ENCODE results near the gene HBP1.

The HBP1 gene

DNA sequence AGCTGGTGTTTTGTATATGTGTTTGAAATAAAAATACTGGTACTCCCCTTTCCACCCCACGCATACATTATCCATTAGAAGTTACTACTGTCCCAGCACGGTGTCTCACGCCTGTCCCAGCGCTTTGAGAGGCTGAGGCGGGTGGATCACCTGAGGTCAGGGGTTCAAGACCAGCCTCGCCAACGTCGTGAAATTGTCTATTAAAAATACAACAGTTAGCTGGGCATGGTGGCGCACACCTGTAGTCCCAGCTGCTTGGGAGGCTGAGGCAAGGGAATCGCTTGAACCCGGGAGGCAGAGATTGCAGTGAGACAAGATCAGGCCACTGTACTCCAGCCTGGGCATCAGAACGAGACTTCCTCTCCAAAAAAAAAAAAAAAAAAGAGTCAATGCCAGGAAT is 2.7 kb downstream of the HBP1 start:
- no peak for ATAC-seq
- TF ChIP-seq ZFP30 (CRISPR knock-in tag; IDR thresholded peaks at IDR 0.05): no peak

DNA sequence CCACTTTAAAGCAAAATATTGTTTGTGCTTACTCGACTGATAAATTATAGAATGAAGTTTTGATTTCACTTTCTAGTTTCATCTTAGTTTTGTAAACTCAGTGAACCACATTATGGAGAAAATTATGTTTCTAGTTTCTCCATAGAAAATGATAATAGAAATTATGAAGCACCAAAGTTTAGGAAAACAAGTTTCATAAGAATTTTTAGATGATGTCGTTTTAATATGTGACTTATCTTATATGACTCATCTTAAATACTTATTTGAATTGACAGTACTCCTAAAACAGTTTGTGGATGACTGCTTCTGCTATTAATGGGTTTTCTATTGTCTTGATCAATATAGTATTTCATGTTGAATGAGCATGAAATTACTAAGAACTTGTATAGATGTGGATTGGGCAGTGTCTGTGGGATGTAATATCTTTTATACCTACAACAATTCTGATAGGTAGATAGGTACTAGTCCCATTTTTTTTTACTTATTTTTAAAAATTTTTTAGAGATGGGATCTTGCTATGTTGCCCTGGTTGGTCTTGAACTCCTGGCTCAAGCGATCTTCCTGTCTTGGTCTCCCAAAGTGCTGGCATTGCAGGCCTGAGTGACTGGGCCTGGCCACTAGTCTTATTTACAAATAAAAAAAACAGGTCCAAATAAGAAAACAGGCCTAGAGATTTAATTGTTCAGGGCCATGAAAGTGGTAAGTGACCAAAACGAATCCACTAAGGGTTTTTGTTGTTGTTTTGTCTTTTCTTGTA is 3.7 kb downstream of the HBP1 start:
- TF ChIP-seq TOX (CRISPR knock-in tag; IDR thresholded peaks at IDR 0.05; ENCODE audit: borderline replicate concordance) (no peak), OSR1 (CRISPR knock-in tag; IDR thresholded peaks at IDR 0.05) (no peak), PPARA (CRISPR knock-in tag; IDR thresholded peaks at IDR 0.05; ENCODE audit: borderline replicate concordance) (no peak), RARB (CRISPR knock-in tag; IDR thresholded peaks at IDR 0.05) (no peak), ZFP3 (CRISPR knock-in tag; IDR thresholded peaks at IDR 0.05) (no peak), TCF4 (CRISPR knock-in tag; IDR thresholded peaks at IDR 0.05; ENCODE audit: borderline replicate concordance) (no peak), BACH2 (CRISPR knock-in tag; IDR thresholded peaks at IDR 0.05; ENCODE audit: borderline replicate concordance) (no peak), ZNF565 (CRISPR knock-in tag; conservative IDR thresholded peaks at IDR 0.05; ENCODE audit: low read depth) (no peak), ISL1 (CRISPR knock-in tag; IDR thresholded peaks at IDR 0.05) (no peak), SNAI2 (CRISPR knock-in tag; IDR thresholded peaks at IDR 0.05) (no peak)
- TF ChIP-seq, protein P1, sequence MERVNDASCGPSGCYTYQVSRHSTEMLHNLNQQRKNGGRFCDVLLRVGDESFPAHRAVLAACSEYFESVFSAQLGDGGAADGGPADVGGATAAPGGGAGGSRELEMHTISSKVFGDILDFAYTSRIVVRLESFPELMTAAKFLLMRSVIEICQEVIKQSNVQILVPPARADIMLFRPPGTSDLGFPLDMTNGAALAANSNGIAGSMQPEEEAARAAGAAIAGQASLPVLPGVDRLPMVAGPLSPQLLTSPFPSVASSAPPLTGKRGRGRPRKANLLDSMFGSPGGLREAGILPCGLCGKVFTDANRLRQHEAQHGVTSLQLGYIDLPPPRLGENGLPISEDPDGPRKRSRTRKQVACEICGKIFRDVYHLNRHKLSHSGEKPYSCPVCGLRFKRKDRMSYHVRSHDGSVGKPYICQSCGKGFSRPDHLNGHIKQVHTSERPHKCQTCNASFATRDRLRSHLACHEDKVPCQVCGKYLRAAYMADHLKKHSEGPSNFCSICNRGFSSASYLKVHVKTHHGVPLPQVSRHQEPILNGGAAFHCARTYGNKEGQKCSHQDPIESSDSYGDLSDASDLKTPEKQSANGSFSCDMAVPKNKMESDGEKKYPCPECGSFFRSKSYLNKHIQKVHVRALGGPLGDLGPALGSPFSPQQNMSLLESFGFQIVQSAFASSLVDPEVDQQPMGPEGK (CRISPR knock-in tag; IDR thresholded peaks at IDR 0.05; ENCODE audit: borderline replicate concordance): no peak
- TF ChIP-seq, protein P2, sequence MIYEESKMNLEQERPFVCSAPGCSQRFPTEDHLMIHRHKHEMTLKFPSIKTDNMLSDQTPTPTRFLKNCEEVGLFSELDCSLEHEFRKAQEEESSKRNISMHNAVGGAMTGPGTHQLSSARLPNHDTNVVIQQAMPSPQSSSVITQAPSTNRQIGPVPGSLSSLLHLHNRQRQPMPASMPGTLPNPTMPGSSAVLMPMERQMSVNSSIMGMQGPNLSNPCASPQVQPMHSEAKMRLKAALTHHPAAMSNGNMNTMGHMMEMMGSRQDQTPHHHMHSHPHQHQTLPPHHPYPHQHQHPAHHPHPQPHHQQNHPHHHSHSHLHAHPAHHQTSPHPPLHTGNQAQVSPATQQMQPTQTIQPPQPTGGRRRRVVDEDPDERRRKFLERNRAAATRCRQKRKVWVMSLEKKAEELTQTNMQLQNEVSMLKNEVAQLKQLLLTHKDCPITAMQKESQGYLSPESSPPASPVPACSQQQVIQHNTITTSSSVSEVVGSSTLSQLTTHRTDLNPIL (CRISPR knock-in tag; IDR thresholded peaks at IDR 0.05; ENCODE audit: low read depth): no peak
- TF ChIP-seq, protein P3, sequence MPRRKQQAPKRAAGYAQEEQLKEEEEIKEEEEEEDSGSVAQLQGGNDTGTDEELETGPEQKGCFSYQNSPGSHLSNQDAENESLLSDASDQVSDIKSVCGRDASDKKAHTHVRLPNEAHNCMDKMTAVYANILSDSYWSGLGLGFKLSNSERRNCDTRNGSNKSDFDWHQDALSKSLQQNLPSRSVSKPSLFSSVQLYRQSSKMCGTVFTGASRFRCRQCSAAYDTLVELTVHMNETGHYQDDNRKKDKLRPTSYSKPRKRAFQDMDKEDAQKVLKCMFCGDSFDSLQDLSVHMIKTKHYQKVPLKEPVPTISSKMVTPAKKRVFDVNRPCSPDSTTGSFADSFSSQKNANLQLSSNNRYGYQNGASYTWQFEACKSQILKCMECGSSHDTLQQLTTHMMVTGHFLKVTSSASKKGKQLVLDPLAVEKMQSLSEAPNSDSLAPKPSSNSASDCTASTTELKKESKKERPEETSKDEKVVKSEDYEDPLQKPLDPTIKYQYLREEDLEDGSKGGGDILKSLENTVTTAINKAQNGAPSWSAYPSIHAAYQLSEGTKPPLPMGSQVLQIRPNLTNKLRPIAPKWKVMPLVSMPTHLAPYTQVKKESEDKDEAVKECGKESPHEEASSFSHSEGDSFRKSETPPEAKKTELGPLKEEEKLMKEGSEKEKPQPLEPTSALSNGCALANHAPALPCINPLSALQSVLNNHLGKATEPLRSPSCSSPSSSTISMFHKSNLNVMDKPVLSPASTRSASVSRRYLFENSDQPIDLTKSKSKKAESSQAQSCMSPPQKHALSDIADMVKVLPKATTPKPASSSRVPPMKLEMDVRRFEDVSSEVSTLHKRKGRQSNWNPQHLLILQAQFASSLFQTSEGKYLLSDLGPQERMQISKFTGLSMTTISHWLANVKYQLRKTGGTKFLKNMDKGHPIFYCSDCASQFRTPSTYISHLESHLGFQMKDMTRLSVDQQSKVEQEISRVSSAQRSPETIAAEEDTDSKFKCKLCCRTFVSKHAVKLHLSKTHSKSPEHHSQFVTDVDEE (CRISPR knock-in tag; IDR thresholded peaks at IDR 0.05): no peak
- TF ChIP-seq, protein P4, sequence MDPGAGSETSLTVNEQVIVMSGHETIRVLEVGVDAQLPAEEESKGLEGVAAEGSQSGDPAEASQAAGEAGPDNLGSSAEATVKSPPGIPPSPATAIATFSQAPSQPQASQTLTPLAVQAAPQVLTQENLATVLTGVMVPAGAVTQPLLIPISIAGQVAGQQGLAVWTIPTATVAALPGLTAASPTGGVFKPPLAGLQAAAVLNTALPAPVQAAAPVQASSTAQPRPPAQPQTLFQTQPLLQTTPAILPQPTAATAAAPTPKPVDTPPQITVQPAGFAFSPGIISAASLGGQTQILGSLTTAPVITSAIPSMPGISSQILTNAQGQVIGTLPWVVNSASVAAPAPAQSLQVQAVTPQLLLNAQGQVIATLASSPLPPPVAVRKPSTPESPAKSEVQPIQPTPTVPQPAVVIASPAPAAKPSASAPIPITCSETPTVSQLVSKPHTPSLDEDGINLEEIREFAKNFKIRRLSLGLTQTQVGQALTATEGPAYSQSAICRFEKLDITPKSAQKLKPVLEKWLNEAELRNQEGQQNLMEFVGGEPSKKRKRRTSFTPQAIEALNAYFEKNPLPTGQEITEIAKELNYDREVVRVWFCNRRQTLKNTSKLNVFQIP (CRISPR knock-in tag; IDR thresholded peaks at IDR 0.05; ENCODE audit: borderline replicate concordance, low read depth): no peak
- no peak for ATAC-seq

DNA sequence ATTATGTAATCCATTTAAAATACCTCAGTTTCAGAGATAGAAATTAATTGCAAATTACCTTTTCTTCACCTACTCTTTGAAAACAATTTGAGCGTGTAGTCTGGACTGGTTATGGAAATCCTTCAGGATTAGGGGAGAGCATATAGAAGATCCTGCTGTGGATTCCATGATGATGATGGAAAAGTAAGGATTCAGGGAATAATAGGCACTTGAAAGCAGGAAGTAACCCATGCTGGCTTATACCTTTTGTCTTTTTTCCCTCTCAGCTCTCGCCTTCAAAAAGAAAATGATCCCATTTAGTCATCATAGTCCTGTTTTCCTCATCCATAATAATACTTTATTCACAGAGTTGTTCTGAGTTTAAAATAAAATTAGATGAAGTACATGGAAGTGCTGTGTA is 4.4 kb downstream of the HBP1 start:
- ATAC-seq: no peak
- TF ChIP-seq PPARA (CRISPR knock-in tag; IDR thresholded peaks at IDR 0.05; ENCODE audit: borderline replicate concordance) (no peak), ZC3H10 (CRISPR knock-in tag; IDR thresholded peaks at IDR 0.05) (no peak), ZFP30 (CRISPR knock-in tag; IDR thresholded peaks at IDR 0.05) (no peak), ISL1 (CRISPR knock-in tag; IDR thresholded peaks at IDR 0.05) (no peak), ZFP3 (CRISPR knock-in tag; IDR thresholded peaks at IDR 0.05) (no peak), ARNTL (CRISPR knock-in tag; IDR thresholded peaks at IDR 0.05; ENCODE audit: borderline replicate concordance, low read depth) (no peak), RARB (CRISPR knock-in tag; IDR thresholded peaks at IDR 0.05) (no peak), ZNF70 (CRISPR knock-in tag; IDR thresholded peaks at IDR 0.05) (no peak), GLIS3 (CRISPR knock-in tag; IDR thresholded peaks at IDR 0.05) (no peak), TCF4 (CRISPR knock-in tag; IDR thresholded peaks at IDR 0.05; ENCODE audit: borderline replicate concordance) (no peak), CSDC2 (CRISPR knock-in tag; IDR thresholded peaks at IDR 0.05) (no peak), OSR1 (CRISPR knock-in tag; IDR thresholded peaks at IDR 0.05) (no peak)
- TF ChIP-seq, protein P1 (CRISPR knock-in tag; IDR thresholded peaks at IDR 0.05; ENCODE audit: borderline replicate concordance): no peak
- TF ChIP-seq, protein P5, sequence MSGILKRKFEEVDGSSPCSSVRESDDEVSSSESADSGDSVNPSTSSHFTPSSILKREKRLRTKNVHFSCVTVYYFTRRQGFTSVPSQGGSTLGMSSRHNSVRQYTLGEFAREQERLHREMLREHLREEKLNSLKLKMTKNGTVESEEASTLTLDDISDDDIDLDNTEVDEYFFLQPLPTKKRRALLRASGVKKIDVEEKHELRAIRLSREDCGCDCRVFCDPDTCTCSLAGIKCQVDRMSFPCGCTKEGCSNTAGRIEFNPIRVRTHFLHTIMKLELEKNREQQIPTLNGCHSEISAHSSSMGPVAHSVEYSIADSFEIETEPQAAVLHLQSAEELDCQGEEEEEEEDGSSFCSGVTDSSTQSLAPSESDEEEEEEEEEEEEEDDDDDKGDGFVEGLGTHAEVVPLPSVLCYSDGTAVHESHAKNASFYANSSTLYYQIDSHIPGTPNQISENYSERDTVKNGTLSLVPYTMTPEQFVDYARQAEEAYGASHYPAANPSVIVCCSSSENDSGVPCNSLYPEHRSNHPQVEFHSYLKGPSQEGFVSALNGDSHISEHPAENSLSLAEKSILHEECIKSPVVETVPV (CRISPR knock-in tag; IDR thresholded peaks at IDR 0.05): no peak
- TF ChIP-seq, protein P2 (CRISPR knock-in tag; IDR thresholded peaks at IDR 0.05; ENCODE audit: low read depth): no peak
- TF ChIP-seq, protein P4 (CRISPR knock-in tag; IDR thresholded peaks at IDR 0.05; ENCODE audit: borderline replicate concordance, low read depth): no peak
